ENCODE data around the gene TP53BP2.

DNA sequence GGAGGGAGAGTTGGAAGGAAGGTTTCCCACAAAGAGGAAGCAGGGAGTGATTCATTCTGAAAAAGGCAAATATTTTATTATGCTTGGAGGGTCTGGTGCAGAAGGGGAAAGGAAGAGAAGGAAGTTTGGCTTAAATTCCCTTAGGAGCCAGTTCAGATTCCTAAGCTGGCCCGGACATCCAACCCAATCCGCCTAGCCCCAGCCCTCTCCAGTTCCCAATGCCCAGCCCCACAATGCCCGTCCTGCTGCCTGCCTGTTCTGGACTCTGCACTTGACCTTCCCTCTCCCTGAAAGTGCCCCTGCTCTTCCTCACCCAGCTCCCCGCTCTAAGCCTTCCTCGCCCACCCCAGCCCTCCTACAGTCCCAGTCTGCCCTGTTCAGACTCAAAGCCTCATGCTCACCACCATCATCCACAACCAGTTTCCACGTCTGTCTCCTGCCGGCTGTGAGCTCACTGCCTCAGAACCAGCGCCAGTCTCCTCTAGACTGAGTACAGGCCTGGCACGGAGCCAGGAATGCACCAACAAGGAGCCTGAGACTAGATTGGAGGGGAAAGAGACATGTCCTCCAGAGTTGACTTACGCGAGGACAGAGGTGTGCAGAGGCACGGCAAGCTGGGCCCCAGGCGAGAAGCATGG is 114.5 kb downstream of the TP53BP2 start:
- TF ChIP-seq, protein P1, sequence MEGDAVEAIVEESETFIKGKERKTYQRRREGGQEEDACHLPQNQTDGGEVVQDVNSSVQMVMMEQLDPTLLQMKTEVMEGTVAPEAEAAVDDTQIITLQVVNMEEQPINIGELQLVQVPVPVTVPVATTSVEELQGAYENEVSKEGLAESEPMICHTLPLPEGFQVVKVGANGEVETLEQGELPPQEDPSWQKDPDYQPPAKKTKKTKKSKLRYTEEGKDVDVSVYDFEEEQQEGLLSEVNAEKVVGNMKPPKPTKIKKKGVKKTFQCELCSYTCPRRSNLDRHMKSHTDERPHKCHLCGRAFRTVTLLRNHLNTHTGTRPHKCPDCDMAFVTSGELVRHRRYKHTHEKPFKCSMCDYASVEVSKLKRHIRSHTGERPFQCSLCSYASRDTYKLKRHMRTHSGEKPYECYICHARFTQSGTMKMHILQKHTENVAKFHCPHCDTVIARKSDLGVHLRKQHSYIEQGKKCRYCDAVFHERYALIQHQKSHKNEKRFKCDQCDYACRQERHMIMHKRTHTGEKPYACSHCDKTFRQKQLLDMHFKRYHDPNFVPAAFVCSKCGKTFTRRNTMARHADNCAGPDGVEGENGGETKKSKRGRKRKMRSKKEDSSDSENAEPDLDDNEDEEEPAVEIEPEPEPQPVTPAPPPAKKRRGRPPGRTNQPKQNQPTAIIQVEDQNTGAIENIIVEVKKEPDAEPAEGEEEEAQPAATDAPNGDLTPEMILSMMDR (IDR thresholded peaks at IDR 0.05; ENCODE audit: poor library complexity) = no peak
- no peak for TF ChIP-seq EZH2 (IDR thresholded peaks at IDR 0.05; ENCODE audit: borderline replicate concordance)
- no peak for TF ChIP-seq EZH2phosphoT487 (IDR thresholded peaks at IDR 0.05; ENCODE audit: low read depth, severe bottlenecking, unreplicated experiment)
